NCI-H1048 (cell line): ENCODE measurements around the gene KRT72.
"Not testable (repeated sequence)": the region's sequence is repeated elsewhere in the genome, so short reads cannot be mapped to it uniquely, and the experiment has no call there.

Experiments
- DNase-seq: peaks from one replicate; lab custom pipeline; 2025; lab: John Stamatoyannopoulos, UW

The KRT72 gene

GRCh38 chr12:52606581-52607218 is 5.4 kb upstream of the KRT72 start:
- DNase-seq, result no peak

GRCh38 chr12:52606096-52606495 is 4.8 kb upstream of the KRT72 start:
- DNase-seq, result no peak

- no peak for DNase-seq
These were observed 4.3 kb upstream of the KRT72 start for GRCh38 chr12:52605542-52605941.

- DNase-seq, result no peak
These were observed 3.6 kb upstream of the KRT72 start for GRCh38 chr12:52604859-52605258.

GRCh38 chr12:52603314-52603713 is 2.1 kb upstream of the KRT72 start:
- DNase-seq, result no peak

- DNase-seq, result no peak
These were observed 1.3 kb upstream of the KRT72 start for GRCh38 chr12:52602552-52602951.

GRCh38 chr12:52601671-52602070 is 408 bp upstream of the KRT72 start:
- DNase-seq, result no peak

- DNase-seq, result no peak
These were observed 788 bp downstream of the KRT72 start for GRCh38 chr12:52600475-52600874.

- no peak for DNase-seq
These were observed 1.2 kb downstream of the KRT72 start for GRCh38 chr12:52600071-52600470.

- DNase-seq, result no peak
These were observed 2.3 kb downstream of the KRT72 start for GRCh38 chr12:52598966-52599365.

GRCh38 chr12:52594237-52594636 is 7.0 kb downstream of the KRT72 start:
- not testable (repeated sequence) for DNase-seq

GRCh38 chr12:52591521-52591920 is 9.7 kb downstream of the KRT72 start:
- DNase-seq, result no peak

- no peak for DNase-seq
These were observed 11.2 kb downstream of the KRT72 start for GRCh38 chr12:52590021-52590420.

GRCh38 chr12:52587563-52587962 is 13.7 kb downstream of the KRT72 start:
- no peak for DNase-seq

GRCh38 chr12:52585946-52586345 is 15.3 kb downstream of the KRT72 start:
- DNase-seq, result no peak

GRCh38 chr12:52585066-52585465 is 16.2 kb downstream of the KRT72 start:
- no peak for DNase-seq

- DNase-seq, result no peak
These were observed 17.0 kb downstream of the KRT72 start for GRCh38 chr12:52584156-52584682.

- no peak for DNase-seq
These were observed 18.2 kb downstream of the KRT72 start for GRCh38 chr12:52582971-52583456.

GRCh38 chr12:52582486-52582885 is 18.8 kb downstream of the KRT72 start:
- no peak for DNase-seq

GRCh38 chr12:52581481-52581880 is 19.8 kb downstream of the KRT72 start:
- DNase-seq, result no peak

- DNase-seq, result no peak
These were observed 20.2 kb downstream of the KRT72 start for GRCh38 chr12:52581066-52581465.

GRCh38 chr12:52580496-52580895 is 20.8 kb downstream of the KRT72 start:
- no peak for DNase-seq

GRCh38 chr12:52579468-52580465 is 21.5 kb downstream of the KRT72 start:
- no peak for DNase-seq
